Astrocyte (in vitro differentiated cells and primary cell): Measurements from ENCODE around the gene PRPS1.

Experiments used
- CTCF ChIP-seq: IDR thresholded peaks from 2 replicates; pipeline ENCODE4 v1.5.1; 2011; ENCODE audit warnings: low read depth, mild to moderate bottlenecking, inconsistent platforms, low read length, moderate library complexity; ENCODE audit not compliant: insufficient read depth
- EZH2 ChIP-seq: IDR thresholded peaks from 2 replicates; pipeline ENCODE4 v1.6.1; 2012; ENCODE audit warnings: mild to moderate bottlenecking, low read length, inconsistent platforms; ENCODE audit not compliant: insufficient read depth

GRCh38 chrX:107669261-107669660 lies 41.0 kb downstream of the PRPS1 start:
- TF ChIP-seq CTCF (no peak), EZH2 (no peak)
